HG03159 (cell line): ENCODE data around the gene KCNA5.

Experiments used
- ATAC-seq: cut with Tn5 transposase; IDR thresholded peaks from one replicate; pipeline ENCODE4 v1.9.1; 2021; ENCODE audit warnings: mild to moderate bottlenecking, moderate library complexity; ENCODE audit not compliant: unreplicated experiment

KCNA5 gene

DNA sequence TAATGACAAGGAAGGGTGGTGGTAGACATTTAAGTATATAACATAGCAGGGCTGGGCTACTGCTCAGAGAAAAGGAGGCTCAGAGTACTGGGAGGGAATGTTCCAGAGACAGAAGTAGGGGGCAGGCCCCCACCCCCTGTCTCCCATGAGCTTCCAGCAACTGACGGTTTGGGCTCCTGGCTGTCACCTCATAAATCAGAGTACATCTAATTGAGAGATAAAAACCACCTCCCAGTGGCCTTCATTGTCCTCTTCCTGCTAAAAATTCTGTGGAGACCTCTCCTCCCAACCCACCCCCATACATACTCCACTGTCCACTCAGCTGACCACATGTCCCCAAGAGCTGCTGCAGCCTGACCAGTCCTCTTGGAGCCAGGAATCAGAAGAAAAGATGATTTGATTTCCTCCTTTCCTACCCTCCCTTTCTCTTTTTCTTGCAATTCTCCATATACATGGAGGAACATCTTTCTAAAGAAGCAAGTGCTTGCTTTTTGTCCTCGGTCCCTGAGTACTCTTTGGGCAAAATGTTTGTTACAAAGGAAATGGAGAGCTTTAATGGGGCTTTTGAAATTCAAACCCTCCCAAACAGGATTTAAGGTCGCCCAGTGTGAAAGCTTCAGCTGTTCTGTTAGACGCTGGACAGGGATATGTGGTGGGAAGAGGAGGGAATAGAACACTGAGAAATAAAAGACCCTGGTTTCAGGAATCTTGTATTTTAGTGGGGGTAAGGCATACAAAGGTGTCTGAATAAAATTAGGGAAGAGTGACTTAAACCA is 16.4 kb upstream of the KCNA5 start:
- ATAC-seq = no peak

DNA sequence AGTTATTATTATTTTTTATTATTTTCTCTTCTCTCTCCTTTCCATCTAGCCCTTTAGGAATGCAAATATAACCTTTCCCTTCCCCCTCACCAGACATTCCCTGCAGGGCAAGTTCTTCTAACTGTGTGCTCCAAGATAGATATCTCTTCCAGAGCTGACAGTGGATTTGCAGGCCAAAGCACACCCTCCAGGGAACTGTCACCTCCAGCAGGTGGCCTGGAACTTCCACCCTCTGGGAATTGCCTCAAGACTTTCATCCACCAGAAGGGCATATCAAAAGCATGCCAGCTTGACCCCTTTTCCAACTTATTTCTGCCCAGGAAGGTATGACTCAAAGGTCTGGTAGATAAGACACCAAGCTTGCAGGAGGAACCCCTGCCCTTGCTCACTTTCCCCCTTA is 13.6 kb upstream of the KCNA5 start:
- ATAC-seq = no peak

DNA sequence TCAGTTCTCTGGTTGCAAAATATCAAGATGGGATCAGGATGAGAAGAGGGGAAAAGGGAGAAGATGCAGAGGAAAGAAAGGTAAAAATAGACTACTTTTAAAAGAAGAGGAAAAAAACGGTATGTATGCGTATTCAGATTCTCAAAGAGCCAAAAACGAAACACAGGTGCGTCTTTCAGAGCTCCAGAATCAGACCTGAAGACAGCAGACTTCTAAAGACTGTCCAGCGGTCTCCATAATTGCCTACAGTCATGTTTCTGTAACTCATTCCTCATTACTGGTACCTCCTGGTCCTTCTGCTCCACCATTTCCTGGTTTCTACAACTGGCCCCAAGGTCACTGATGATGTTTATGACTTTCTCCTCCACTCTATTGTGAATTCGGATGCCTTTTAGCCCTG is 12.4 kb upstream of the KCNA5 start:
- no peak for ATAC-seq

DNA sequence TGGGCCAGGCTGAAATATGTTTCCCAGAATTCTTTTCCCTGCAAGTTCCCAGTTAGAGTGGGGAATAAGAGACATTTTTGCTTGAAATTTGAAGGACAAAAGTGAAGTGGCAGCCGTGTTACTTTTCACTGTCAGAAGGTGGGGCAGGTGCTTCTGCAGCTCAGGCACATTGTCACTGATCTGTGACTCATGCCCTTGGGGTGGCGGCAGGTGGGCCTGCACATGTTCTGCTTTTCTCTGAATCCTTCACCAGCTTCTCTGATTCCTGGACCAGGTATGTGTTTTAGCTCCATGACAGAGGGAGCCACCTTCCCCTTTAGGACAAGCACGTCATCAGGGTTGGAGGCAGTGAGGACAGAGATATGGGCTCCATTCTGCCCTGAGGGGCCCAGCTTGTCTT is 11.7 kb upstream of the KCNA5 start:
- no peak for ATAC-seq

DNA sequence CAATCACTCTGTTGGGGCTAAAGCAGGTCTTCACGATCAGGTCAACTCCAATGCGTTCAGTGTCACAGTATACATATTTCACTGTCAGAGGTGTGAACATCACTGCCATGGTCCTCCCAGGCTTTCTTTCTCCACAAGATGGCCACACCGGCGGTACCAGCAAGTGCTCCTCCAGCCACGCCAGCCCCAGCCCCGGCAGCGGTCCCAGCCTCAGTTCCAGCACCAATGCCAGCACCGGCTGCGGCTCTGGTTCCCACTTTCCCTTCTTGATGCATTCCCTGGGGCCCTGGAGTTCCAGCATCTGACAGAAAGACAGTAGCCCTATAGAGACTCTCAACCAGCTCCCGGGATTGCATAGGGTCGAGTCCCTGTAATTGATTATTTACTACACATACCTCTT is 10.9 kb upstream of the KCNA5 start:
- no peak for ATAC-seq

DNA sequence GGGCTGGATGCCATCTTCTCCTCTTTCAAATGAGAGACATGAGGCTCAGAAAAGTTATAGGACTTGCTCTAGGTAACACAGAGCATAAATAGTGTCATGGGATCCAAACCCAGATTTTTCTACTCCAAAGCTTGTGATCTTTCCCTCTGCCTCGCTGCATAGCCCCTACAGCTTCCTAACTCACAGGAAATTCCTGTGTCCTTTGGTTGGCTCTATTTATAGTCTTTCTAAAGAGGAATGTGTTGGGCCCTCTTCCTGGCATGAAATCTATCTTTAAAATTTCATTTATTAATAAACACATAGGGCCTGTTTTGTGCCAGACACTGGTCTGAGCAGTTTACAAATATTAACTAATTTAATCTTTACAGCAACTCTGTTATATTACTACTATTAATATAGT is 9.8 kb upstream of the KCNA5 start:
- ATAC-seq = no peak

DNA sequence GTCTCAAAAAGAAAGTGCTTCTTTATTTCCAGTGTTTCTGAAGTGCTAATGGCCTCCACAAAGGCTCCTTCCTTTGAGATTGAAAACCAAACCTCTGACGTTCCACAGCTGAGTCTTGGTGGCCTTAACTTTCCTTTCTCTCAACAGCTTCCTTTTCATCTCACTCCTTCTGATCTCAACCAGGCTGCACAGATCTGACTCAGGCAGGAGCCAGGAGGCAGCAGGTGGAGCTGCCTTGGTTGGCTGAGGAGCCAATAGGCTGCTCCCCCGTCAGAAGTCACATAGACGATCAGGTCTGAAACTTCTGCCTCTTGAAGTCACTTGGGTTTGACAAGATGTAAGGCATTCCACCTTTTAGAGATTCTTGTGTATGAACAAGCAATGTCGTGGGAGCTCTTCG is 9.1 kb upstream of the KCNA5 start:
- ATAC-seq = no peak

DNA sequence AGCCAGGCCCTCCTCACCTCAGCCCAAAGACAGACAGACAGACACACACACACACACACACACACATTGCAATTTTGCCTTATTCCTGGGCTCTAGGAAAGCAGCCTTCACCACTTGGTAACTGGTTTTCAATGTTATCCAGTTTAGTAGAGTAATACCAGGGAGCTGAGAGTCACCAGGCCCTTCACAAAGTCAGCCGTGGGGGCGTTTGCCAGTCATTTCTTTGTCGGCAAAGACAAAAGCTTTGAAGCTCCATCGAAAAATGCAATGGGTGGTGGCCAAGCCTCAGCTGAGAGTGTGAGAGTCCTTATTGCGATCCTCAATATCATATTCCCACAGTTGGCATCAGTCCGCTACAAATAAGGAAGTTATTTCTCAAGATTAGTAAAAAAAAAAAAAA is 8.1 kb upstream of the KCNA5 start:
- ATAC-seq = no peak

DNA sequence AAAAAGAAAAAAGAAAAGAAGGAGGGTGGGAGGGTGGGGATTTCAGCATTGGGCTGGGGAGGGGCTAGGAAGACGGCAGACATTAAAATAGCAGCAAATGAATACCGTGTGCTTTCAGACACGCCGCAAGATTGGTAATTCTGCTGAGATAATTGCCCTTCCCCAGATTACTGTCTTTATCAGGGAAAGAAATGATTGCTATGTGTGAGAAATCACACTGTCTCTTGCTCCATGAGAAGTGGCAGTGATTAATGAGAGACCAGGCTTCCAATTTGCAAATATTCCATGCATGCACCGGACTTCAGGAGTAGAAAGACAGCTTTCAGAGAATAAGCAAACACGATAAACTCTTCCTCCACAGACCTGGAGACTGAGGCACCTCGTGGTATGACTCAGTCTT is 7.6 kb upstream of the KCNA5 start:
- no peak for ATAC-seq

DNA sequence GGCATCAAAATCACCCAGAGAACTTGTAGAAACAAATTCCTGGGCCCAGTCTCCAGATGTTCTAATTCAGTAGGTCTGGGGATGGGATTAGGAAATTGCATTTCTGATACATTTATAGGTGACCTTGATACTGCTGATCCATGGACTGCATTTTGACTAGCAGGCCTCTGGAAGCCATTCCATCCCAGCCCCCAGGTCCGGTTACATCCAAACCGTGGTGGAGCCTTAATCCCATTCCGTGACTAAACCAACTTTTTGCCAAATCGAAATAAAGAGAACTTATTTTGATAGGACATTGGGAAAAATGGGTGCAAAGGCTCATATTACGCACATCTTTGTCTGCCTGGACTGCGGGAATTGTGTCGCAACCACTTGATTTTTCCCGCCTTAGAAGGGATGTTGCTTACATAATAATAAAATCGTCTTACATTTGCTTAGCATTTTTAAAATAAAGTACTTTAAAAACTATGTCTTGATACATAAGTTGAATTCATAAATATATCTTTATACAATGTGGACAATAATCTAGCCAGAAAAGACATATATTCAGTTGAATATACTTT is 5.8 kb upstream of the KCNA5 start:
- ATAC-seq = no peak

DNA sequence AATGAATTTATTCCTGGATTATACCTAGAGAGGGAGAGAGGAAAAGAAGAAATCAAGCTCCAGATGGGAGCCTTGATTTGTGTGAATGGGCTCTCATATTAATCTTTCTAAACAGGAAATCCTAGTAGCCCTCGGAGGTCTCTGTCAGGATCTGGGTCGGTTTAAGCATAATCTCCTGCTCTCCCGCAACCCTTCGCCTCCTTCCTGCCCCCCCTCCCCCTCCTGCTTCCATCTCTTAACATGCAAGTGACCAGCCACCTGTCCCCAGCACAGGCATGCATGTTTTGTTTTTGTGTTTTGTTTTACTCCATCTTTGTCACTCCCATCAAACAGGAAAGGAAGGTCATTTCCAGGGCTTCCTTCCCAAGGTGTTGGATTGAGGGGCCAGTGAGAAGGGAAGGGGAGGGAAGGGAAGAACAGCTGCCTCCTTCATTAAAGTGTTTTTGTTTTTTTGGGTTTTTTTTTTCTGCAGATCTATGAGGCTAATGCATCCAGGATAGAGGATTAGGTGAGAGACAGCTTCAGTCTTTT is 4.8 kb upstream of the KCNA5 start:
- ATAC-seq = no peak

DNA sequence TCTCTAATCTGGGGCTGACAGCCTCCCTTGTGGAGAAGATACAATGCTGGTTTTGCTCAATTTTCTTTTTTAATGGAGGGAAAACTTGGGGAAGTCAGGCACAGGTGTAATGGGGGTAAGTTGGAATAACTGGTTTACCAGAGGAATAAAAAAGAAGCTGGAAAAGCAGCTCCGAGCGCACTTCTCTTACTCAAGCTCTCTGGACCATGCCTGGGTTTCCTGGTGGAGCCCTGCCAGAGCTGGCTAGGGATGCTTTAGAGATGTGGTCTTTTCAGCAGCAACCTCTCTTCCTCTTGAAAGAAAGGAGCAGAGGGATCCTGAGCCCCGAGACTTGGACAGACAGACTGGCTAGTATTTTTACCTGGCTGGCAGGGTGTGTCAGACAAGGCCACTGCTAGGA is 3.9 kb upstream of the KCNA5 start:
- no peak for ATAC-seq

DNA sequence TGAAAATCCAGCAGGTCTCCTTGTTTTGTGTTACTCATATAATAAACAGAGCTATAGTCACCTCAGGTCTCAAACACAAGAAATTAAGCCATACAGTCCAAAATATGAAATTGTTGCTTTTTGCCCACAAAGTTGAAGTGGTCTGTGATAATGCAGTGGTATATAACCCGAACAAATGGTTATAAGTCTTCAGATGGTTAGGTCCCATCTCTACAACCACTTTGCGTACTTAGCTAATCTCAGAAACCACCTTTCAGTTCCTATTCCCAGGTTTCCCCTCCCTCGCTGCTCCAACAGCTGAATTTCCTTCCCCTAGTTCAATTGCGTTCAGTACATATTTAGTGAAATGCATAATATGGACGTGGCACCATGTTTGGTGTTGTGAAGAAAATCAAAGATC is 3.3 kb upstream of the KCNA5 start:
- no peak for ATAC-seq

DNA sequence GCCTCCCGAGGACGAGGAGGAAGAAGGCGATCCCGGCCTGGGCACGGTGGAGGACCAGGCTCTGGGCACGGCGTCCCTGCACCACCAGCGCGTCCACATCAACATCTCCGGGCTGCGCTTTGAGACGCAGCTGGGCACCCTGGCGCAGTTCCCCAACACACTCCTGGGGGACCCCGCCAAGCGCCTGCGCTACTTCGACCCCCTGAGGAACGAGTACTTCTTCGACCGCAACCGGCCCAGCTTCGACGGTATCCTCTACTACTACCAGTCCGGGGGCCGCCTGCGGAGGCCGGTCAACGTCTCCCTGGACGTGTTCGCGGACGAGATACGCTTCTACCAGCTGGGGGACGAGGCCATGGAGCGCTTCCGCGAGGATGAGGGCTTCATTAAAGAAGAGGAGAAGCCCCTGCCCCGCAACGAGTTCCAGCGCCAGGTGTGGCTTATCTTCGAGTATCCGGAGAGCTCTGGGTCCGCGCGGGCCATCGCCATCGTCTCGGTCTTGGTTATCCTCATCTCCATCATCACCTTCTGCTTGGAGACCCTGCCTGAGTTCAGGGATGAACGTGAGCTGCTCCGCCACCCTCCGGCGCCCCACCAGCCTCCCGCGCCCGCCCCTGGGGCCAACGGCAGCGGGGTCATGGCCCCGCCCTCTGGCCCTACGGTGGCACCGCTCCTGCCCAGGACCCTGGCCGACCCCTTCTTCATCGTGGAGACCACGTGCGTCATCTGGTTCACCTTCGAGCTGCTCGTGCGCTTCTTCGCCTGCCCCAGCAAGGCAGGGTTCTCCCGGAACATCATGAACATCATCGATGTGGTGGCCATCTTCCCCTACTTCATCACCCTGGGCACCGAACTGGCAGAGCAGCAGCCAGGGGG is 979 bp downstream of the KCNA5 start:
- ATAC-seq = no peak

DNA sequence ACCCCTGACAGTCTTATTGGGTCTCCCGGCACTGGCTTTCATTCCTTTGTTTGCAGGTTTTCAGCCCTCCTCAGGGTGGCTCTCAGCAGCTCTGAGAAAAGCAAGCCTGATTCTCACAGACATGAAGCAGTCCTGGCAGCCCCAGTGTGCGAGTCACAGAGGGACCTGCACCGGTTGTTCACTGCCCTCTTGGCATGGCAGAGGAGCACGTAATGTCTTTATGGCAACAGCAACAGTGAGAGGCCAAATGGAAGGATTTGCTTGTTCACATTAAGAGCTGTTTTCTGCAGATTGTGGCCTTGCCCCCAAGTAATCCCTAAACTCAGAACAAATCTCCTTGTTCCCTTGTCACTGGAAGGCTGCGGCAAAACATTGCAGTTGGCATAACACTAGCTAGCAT is 3.4 kb downstream of the KCNA5 start:
- ATAC-seq = no peak

DNA sequence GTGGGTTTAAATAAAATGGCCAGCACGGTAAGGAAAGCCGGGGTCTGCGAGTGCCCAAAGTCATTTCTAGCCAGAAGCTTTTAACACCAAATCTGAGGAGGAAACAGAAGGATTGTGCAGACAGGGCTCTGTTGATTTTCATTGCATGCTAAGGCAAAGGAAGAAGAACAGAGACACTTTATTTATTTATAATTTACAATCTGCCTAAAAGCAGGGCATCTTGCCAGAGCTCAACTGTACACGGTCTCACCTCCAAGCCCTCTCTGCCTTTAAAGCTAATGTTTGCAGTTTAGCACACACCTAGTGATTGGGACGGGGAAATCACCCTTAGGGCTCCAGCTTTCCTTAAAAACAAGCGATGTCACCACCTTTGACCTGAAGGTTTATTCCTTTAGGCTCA is 4.0 kb downstream of the KCNA5 start:
- ATAC-seq = no peak

DNA sequence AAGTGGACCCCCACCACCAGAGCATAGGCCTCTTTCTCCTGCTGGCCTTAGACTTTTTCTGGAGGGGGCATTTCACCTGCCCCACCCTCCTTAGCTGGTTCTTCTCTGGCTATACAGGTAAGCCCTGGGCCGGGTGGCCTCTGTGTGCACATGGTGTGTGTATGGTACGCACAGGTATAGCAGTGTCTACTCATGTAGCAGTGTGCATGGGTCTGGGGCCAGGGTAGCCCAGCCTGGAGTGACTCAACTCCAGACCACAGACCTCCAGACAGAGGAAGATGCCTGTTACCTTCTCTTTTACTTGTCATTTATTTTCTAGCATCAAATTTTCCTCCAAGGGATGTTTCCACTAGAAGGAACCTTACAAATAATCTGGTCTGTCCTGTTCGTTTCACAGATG is 6.9 kb downstream of the KCNA5 start:
- ATAC-seq = no peak

DNA sequence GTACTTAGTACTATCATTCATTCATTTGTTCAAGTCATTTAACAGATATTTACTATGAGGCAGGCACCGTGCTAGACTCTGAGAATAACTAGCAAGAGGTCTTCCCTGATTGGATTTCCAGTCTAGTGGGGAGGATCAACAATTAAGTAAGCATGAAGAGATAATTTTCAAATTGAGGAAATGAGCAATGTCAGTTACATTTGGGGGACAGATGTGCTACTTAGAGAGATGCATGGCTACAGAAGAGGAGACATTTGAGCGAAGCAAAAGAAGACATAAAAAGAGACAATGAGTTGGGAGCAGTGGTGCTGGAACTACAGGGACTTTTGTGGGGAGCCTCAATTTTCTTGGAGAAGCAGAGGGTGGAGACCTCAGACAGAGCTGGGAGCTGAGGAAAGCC is 7.7 kb downstream of the KCNA5 start:
- ATAC-seq = no peak

DNA sequence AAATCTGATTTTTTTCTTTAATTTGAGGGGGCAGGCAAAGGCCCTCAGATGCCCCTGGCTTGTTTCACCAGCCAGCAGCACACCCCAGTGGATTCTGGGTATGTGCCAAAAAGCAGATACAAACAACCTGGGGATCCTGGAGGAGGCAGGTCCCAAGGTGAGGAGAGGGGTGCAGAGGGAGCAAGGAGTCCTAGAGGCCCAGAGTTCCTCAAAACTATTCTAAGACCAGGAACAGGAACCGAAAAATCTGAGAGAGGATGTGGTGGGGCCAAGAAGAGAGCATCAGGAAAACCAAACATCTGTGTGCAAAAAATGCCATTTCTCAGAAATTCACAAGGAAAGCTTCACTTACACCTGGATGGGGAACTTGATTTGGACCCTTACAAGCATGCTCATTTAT is 8.2 kb downstream of the KCNA5 start:
- ATAC-seq = no peak

DNA sequence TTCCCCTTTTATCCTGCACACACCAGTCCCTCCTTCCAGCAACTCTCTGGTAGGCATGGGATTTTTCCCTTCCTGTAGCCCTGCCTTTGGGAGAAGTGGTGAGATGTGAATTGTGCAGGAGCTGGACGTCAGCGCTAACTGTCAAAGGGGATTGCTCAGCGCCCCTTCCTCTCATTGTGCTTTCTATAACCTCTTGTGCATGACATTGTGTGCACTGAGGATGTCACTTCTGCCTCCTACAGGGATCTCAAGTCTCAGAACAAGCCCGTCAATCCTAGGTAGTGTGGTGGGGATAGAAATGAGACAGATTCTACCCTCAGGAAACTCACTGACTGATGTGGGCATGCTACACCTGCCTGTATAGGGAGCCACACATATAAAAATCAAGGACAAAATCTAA is 8.7 kb downstream of the KCNA5 start:
- ATAC-seq = no peak

DNA sequence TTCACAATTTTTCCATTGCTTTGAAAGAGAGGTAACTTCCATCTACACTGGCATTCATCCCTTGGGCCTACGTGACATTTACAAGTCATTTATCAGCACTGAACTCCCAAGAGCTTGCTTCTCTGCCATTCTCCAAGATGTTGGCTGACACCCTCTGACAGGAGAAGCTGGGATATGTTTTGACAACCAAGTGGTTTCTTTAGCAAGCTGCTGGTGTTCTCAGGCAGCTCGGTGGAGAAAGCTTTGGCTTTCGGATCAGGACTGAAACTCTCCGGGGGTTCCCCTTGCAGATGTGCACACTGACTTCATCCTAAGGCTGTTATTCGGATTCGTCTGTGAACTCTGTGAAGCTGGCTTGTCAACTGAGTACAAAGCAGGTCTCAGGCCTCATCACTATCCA is 15.7 kb downstream of the KCNA5 start:
- ATAC-seq = no peak

DNA sequence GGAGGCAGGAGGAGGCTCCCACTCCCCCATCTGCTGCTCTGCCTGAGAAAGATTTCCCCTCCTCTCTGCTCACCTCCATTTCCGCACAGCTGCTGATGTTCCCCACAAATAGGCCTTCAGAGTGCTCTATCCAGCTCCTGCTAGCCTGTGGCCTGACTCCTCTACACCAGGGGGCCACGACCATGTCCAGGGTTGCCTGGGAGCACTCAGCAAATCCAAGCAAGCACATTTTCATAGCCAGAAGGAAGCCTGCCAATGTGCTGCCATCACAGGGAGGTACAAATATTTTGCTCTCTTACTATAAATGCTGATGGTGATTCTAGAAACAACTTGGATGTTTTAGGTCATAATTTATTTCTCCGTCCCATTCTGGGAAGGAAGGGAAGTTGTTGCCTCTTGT is 17.3 kb downstream of the KCNA5 start:
- no peak for ATAC-seq
